ENCODE results near the gene HERC6. TPM values are rescaled to one million over a fixed set of nuclear protein-coding genes. Genes with fewer than 3 reads are reported as not detected.

The HERC6 gene
- total and polyA plus RNA-seq, 9 of the 15 experiments (the other 6 are each of a cell fraction or from before 2014, with no cell fraction given), result 0.01 to 0.68 (median 0.15) TPM

- Histone ChIP-seq H3K27ac (ENCODE audit: extremely low read depth, low read depth, low read length) (no peak overlapping the region), H3K4me1 (replicated peaks in 1 of 2; ENCODE audit: control insufficient read depth in 2 of 2, insufficient read depth in 2 of 2, low read length in 2 of 2) (peaks cover 0 to 9% of the 10 kb centered on the region in 2 experiments; a peak in 2 of 5 replicates), H3K4me3 (no peak overlapping the region), H3K36me3 (ENCODE audit: control insufficient read depth, insufficient read depth, low read length) (no peaks in the 10 kb centered on the region), H3K9me3 (replicated peaks; ENCODE audit: control insufficient read depth, insufficient read depth, low read depth, low read length) (no peaks in the 10 kb centered on the region), H2AFZ (ENCODE audit: low read depth, low read length) (no peak overlapping the region), H4K20me1 (replicated peaks; ENCODE audit: control insufficient read depth, insufficient read depth, low read length) (no peaks in the 10 kb centered on the region), H3K9me1 (ENCODE audit: control insufficient read depth, insufficient read depth, low read length) (no peaks in the 10 kb centered on the region), H3K4me2 (ENCODE audit: insufficient read depth, low read length) (no peak overlapping the region), H3K27me3 (ENCODE audit: control insufficient read depth in 2 of 2, insufficient read depth in 2 of 2, low read length in 2 of 2) (peaks cover 0 to 6% of the 10 kb centered on the region in 2 experiments; a peak in 3 of 5 replicates), H3K79me2 (ENCODE audit: control insufficient read depth, insufficient read depth, low read length) (no peaks in the 10 kb centered on the region), H3K9ac (ENCODE audit: insufficient read depth in 1 of 2, low read depth in 2 of 2, low read length in 2 of 2) (no peak overlapping the region)
- FAIRE-seq (no peak), ATAC-seq (no peak), DNase-seq (ENCODE audit: extremely low read depth in 1 of 4, low spot score in 3 of 4) (peak in 1 of 4 experiments; percentile 15)
- intact Hi-C loops (cut with micrococcal nuclease) (loop anchor here (5.0 kb wide), 1 partner anchor 59 kb away; no protein-coding TSS in a partner anchor), in situ Hi-C loops (cut with MboI) (no loop called here)
- WGBS (ENCODE audit: insufficient coverage, low coverage, missing lambda C conversion rate), result 6% methylated on average over 2 of the region's 2 CpGs
- BruUV-seq (replicated peaks), result no TSS peak
- TF ChIP-seq NFYB (IDR thresholded peaks at IDR 0.05; ENCODE audit: extremely low read depth, insufficient read length) (peak; percentile 23), NFIC (IDR thresholded peaks at IDR 0.05) (peak; percentile 47), CGGBP1 (CRISPR knock-in tag; IDR thresholded peaks at IDR 0.05) (no peak), SP2 (IDR thresholded peaks at IDR 0.05; ENCODE audit: extremely low read depth, low read depth, low read length, poor library complexity, severe bottlenecking) (no peak), FIP1L1 (IDR thresholded peaks at IDR 0.05; ENCODE audit: low read depth, low read length, poor library complexity, severe bottlenecking) (no peak), ZKSCAN8 (CRISPR knock-in tag; IDR thresholded peaks at IDR 0.05) (no peak), ZNF41 (CRISPR knock-in tag; conservative IDR thresholded peaks at IDR 0.05) (no peak)
- ChIA-PET POLR2A (no interaction called here), CTCF (ENCODE audit: low intra/inter-chr PET ratio) (no interaction called here)
Measured at GRCh38 chr4:88452912-88453311, 74.3 kb downstream of the HERC6 start.
